ENCODE measurements around the gene AKAP1.

The AKAP1 gene

GRCh38 chr17:57132663-57133062 is 47.6 kb downstream of the AKAP1 start:
- DNase-seq: no peak

- no peak for DNase-seq
Measured at GRCh38 chr17:57133486-57133885, 48.4 kb downstream of the AKAP1 start.

- no peak for DNase-seq
Measured at GRCh38 chr17:57135026-57135788, 50.2 kb downstream of the AKAP1 start.

GRCh38 chr17:57135789-57136291 is 50.8 kb downstream of the AKAP1 start:
- no peak for DNase-seq

GRCh38 chr17:57136355-57136754 is 51.3 kb downstream of the AKAP1 start:
- DNase-seq: no peak

- no peak for DNase-seq
Measured at GRCh38 chr17:57138030-57138911, 53.2 kb downstream of the AKAP1 start.

- no peak for DNase-seq
Measured at GRCh38 chr17:57138956-57139576, 54.0 kb downstream of the AKAP1 start.

GRCh38 chr17:57140316-57140715 is 55.3 kb downstream of the AKAP1 start:
- no peak for DNase-seq

GRCh38 chr17:57142925-57143324 is 57.9 kb downstream of the AKAP1 start:
- no peak for DNase-seq

- no peak for DNase-seq
Measured at GRCh38 chr17:57143361-57143760, 58.3 kb downstream of the AKAP1 start.

GRCh38 chr17:57143919-57144318 is 58.9 kb downstream of the AKAP1 start:
- no peak for DNase-seq

GRCh38 chr17:57144567-57144966 is 59.5 kb downstream of the AKAP1 start:
- DNase-seq: no peak

- DNase-seq: no peak
Measured at GRCh38 chr17:57145347-57145746, 60.3 kb downstream of the AKAP1 start.

- no peak for DNase-seq
Measured at GRCh38 chr17:57146273-57146672, 61.2 kb downstream of the AKAP1 start.

GRCh38 chr17:57151798-57152197 is 66.8 kb downstream of the AKAP1 start:
- no peak for DNase-seq

- DNase-seq: no peak
Measured at GRCh38 chr17:57152967-57153528, 68.0 kb downstream of the AKAP1 start.

- DNase-seq: no peak
Measured at GRCh38 chr17:57154921-57155320, 69.9 kb downstream of the AKAP1 start.

GRCh38 chr17:57158325-57158724 is 73.3 kb downstream of the AKAP1 start:
- DNase-seq: no peak

GRCh38 chr17:57158795-57159194 is 73.7 kb downstream of the AKAP1 start:
- no peak for DNase-seq

- DNase-seq: no peak
Measured at GRCh38 chr17:57160624-57161023, 75.6 kb downstream of the AKAP1 start.

- DNase-seq: no peak
Measured at GRCh38 chr17:57164814-57165213, 79.8 kb downstream of the AKAP1 start.

- DNase-seq: no peak
Measured at GRCh38 chr17:57165754-57166153, 80.7 kb downstream of the AKAP1 start.

- DNase-seq: no peak
Measured at GRCh38 chr17:57166803-57167202, 81.8 kb downstream of the AKAP1 start.

Measured in activated effector memory CD4-positive, alpha-beta T cell treated with Interleukin-2 at 50 U/mL for 16 hours (primary cell).